Peyer's patch (tissue), 4 donors: ENCODE measurements around the gene LRRC51. TPM values are rescaled to one million over a fixed set of nuclear protein-coding genes. Genes with fewer than 3 reads are reported as not detected.

Experiments used
- DNase-seq, 3 donors: peaks; one replicate each; pipeline ENCODE4 v3.0.0-alpha.2; 2017 to 2019
- H3K27ac ChIP-seq, 4 donors: fragments of 200-600 bp; sonication (generic); one replicate each; pipeline ENCODE4 v1.5.1; 2016 to 2019
- H3K27me3 ChIP-seq, 2 donors: fragments of 200-600 bp; sonication (generic); one replicate each; pipeline ENCODE4 v1.5.1; 2019
- H3K36me3 ChIP-seq, 3 donors: fragments of 200-600 bp; sonication (generic); one replicate each; pipeline ENCODE4 v1.5.1; 2016 to 2019
- H3K4me1 ChIP-seq, 4 donors: fragments of 200-600 bp; sonication (generic); one replicate each; pipeline ENCODE4 v1.5.1; 2016 to 2019
- H3K4me3 ChIP-seq, 4 donors: fragments of 200-600 bp; sonication (generic); 1 replicate in 3 of 4; 2 replicates in 1 of 4; pipeline ENCODE4 v1.5.1; 2016 to 2019; ENCODE audit warnings: mild to moderate bottlenecking in 1 of 4
- H3K9me3 ChIP-seq, 4 donors: fragments of 200-600 bp; sonication (generic); one replicate each; pipeline ENCODE4 v1.5.1; 2016 to 2019; ENCODE audit warnings: mild to moderate bottlenecking in 1 of 4
- CTCF ChIP-seq, 6 experiments: fragments of 450-650 bp in 4 of 6; fragments of 200-600 bp in 2 of 6; sonication (generic) in 1 of 6; IDR thresholded peaks; one replicate each; pipeline ENCODE4 v1.5.1; 2017 to 2019; ENCODE audit warnings: antibody characterized with exemption in 6 of 6, mild to moderate bottlenecking in 3 of 6, moderate library complexity in 1 of 6
- POLR2A ChIP-seq, 2 donors: fragments of 450-650 bp; IDR thresholded peaks; one replicate each; pipeline ENCODE4 v1.5.1; 2017; ENCODE audit warnings: antibody characterized with exemption in 2 of 2, mild to moderate bottlenecking in 2 of 2, moderate library complexity in 2 of 2
- total RNA-seq, 4 donors: library from RNA; depleted of rRNA; stranded (reverse); fragments of >200 nt; gene quantifications; one replicate each; pipeline ENCODE4 v1.1.0, GENCODE V29; 2016

The LRRC51 gene
- total RNA-seq, 4 donors from 2014 or later, result 2.8 to 7.4 (median 6.0) TPM

- DNase-seq, result peak in 2 of 3 donors; percentile 83 to 87
- H3K36me3 ChIP-seq, result peaks cover 0 to 19% (median 0%) of the 10 kb centered on the region in 3 donors
- peaks cover 0 to 45% (median 25%) of the 10 kb centered on the region in 4 donors for H3K4me1 ChIP-seq
Measured at GRCh38 chr11:72039031-72039855, 41.4 kb upstream of the LRRC51 start.

GRCh38 chr11:72039856-72040401, 40.7 kb upstream of the LRRC51 start:
- H3K9me3 ChIP-seq, result no peaks in the 10 kb centered on the region
- H3K36me3 ChIP-seq, result peaks cover 0 to 12% (median 0%) of the 10 kb centered on the region in 3 donors
- no peaks in the 10 kb centered on the region for H3K27me3 ChIP-seq
- peaks cover 0 to 45% (median 25%) of the 10 kb centered on the region in 4 donors for H3K4me1 ChIP-seq
- peak overlapping the region; percentile 90 to 96 (median 90) for H3K27ac ChIP-seq
- DNase-seq, result peak in 2 of 3 donors; percentile 47 to 49
- TF ChIP-seq CTCF (IDR thresholded peaks at IDR 0.05), result no peak
- TF ChIP-seq POLR2A (IDR thresholded peaks at IDR 0.05), result no peak
- peak overlapping the region; percentile 41 to 65 (median 59) for H3K4me3 ChIP-seq

More at GRCh38 chr11:72039031-72039855, 41.4 kb upstream of the LRRC51 start:
- TF ChIP-seq CTCF (IDR thresholded peaks at IDR 0.05), result no peak
- peak in 1 of 2 donors; percentile 55 for TF ChIP-seq POLR2A (IDR thresholded peaks at IDR 0.05)
- peak overlapping the region; percentile 41 to 65 (median 59) for H3K4me3 ChIP-seq
- H3K27ac ChIP-seq, result peak overlapping the region; percentile 90 to 96 (median 90)
- H3K9me3 ChIP-seq, result no peaks in the 10 kb centered on the region
- H3K27me3 ChIP-seq, result no peaks in the 10 kb centered on the region

- Histone ChIP-seq H3K27ac (peak overlapping the region; percentile 90 to 96 (median 90)), H3K4me1 (peaks cover 0 to 44% (median 25%) of the 10 kb centered on the region in 4 donors), H3K27me3 (no peaks in the 10 kb centered on the region), H3K4me3 (peak overlapping the region; percentile 41 to 65 (median 59)), H3K9me3 (no peaks in the 10 kb centered on the region), H3K36me3 (peaks cover 0 to 4% (median 0%) of the 10 kb centered on the region in 3 donors)
- DNase-seq, result peak; percentile 78 to 96 (median 93)
- TF ChIP-seq CTCF (IDR thresholded peaks at IDR 0.05), result no peak
- TF ChIP-seq POLR2A (IDR thresholded peaks at IDR 0.05), result peak in 1 of 2 donors; percentile 36
Measured at GRCh38 chr11:72040491-72041363, 39.9 kb upstream of the LRRC51 start.

GRCh38 chr11:72041364-72042063, 39.1 kb upstream of the LRRC51 start:
- Histone ChIP-seq H3K4me3 (peak overlapping the region; percentile 41 to 65 (median 59)), H3K27ac (peak overlapping the region; percentile 90 to 96 (median 90)), H3K4me1 (peaks cover 0 to 36% (median 25%) of the 10 kb centered on the region in 4 donors), H3K9me3 (no peaks in the 10 kb centered on the region), H3K27me3 (no peaks in the 10 kb centered on the region), H3K36me3 (no peaks in the 10 kb centered on the region)
- TF ChIP-seq CTCF (IDR thresholded peaks at IDR 0.05) (no peak), POLR2A (IDR thresholded peaks at IDR 0.05) (peak; percentile 39 to 49)
- DNase-seq, result peak; percentile 57 to 82 (median 79)
